ENCODE data around the gene MAML3.

DNA sequence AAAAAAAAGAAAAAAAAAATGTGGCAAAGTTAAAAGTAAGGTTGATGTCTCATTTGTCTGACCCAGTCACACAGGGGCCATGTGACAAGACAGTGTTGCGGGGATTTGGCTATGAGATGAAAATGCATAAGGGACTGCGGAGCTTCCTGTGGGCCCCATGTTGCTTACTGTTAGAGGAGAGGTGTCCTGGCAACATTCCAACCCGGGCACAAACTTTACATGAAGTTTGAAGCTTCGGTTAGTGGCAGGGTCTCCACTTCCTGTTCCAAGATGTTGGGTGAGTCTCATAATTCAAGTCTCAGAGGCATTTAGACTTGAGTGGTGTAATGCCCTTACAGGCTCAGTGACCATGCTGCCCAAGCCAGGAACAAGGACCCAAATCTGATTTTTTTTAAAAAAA, 111.3 kb downstream of the MAML3 start:
- TF ChIP-seq, protein P1, sequence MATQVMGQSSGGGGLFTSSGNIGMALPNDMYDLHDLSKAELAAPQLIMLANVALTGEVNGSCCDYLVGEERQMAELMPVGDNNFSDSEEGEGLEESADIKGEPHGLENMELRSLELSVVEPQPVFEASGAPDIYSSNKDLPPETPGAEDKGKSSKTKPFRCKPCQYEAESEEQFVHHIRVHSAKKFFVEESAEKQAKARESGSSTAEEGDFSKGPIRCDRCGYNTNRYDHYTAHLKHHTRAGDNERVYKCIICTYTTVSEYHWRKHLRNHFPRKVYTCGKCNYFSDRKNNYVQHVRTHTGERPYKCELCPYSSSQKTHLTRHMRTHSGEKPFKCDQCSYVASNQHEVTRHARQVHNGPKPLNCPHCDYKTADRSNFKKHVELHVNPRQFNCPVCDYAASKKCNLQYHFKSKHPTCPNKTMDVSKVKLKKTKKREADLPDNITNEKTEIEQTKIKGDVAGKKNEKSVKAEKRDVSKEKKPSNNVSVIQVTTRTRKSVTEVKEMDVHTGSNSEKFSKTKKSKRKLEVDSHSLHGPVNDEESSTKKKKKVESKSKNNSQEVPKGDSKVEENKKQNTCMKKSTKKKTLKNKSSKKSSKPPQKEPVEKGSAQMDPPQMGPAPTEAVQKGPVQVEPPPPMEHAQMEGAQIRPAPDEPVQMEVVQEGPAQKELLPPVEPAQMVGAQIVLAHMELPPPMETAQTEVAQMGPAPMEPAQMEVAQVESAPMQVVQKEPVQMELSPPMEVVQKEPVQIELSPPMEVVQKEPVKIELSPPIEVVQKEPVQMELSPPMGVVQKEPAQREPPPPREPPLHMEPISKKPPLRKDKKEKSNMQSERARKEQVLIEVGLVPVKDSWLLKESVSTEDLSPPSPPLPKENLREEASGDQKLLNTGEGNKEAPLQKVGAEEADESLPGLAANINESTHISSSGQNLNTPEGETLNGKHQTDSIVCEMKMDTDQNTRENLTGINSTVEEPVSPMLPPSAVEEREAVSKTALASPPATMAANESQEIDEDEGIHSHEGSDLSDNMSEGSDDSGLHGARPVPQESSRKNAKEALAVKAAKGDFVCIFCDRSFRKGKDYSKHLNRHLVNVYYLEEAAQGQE (IDR thresholded peaks at IDR 0.05; ENCODE audit: unreplicated experiment): no peak
- TF ChIP-seq POLR2AphosphoS5 (IDR thresholded peaks at IDR 0.05; ENCODE audit: low read depth) (no peak), CTCF (conservative IDR thresholded peaks at IDR 0.05; ENCODE audit: low read depth in 2 of 2) (no peak)
- TF ChIP-seq, protein P2, sequence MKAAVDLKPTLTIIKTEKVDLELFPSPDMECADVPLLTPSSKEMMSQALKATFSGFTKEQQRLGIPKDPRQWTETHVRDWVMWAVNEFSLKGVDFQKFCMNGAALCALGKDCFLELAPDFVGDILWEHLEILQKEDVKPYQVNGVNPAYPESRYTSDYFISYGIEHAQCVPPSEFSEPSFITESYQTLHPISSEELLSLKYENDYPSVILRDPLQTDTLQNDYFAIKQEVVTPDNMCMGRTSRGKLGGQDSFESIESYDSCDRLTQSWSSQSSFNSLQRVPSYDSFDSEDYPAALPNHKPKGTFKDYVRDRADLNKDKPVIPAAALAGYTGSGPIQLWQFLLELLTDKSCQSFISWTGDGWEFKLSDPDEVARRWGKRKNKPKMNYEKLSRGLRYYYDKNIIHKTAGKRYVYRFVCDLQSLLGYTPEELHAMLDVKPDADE (IDR thresholded peaks at IDR 0.05): no peak
